Left ventricle myocardium inferior (tissue), 1 donor: ENCODE data around the gene SHISA5. TPM values are rescaled to one million over a fixed set of nuclear protein-coding genes. Genes with fewer than 3 reads are reported as not detected.

Source experiments
- DNase-seq: peaks from one replicate; pipeline ENCODE4 v3.0.0-alpha.2; 2020
- H3K27ac ChIP-seq: fragments of 200-600 bp; replicated peaks from 2 replicates; pipeline ENCODE4 v1.8.0; 2021
- H3K27me3 ChIP-seq: fragments of 200-600 bp; 2 replicates; pipeline ENCODE4 v1.8.0; 2021; ENCODE audit warnings: low read depth
- H3K36me3 ChIP-seq: fragments of 200-600 bp; 2 replicates; pipeline ENCODE4 v1.8.0; 2021
- H3K4me1 ChIP-seq: fragments of 200-600 bp; 2 replicates; pipeline ENCODE4 v1.8.0; 2021
- H3K4me3 ChIP-seq: fragments of 200-600 bp; 2 replicates; pipeline ENCODE4 v1.8.0; 2021; ENCODE audit warnings: mild to moderate bottlenecking, moderate library complexity
- H3K9me3 ChIP-seq: fragments of 200-600 bp; replicated peaks from 2 replicates; pipeline ENCODE4 v1.8.0; 2021
- CTCF ChIP-seq: fragments of 200-600 bp; IDR thresholded peaks from 2 replicates; pipeline ENCODE4 v1.8.0; 2021; ENCODE audit warnings: antibody characterized with exemption, mild to moderate bottlenecking, borderline replicate concordance
- intact Hi-C: fragments of 100-400 bp; cut with micrococcal nuclease; formaldehyde crosslinking; loops from one replicate; pipeline ENCODE4 v1.11.0; 2022
- microRNA-seq: library from miRNA; unstranded; fragments of <30 nt; microRNA quantifications from one replicate; pipeline ENCODE4 v1.2.0, GENCODE V29; 2020
- total RNA-seq: library from RNA; stranded (reverse); fragmentation: NEBNext Ultra II Directional; extraction: Animal tissue kit (Norgen Biotek cat#: 25700); gene quantifications from one replicate; pipeline ENCODE4 v1.2.1, GENCODE V29; 2021
- donor health status: DM: no; HTN: yes; CAD: no; lungs with severe emphysema.

SHISA5 gene
- total RNA-seq, 1 donor from 2014 or later, result 47.3 TPM

- intact Hi-C loops, result no loop called here
- no peak for TF ChIP-seq CTCF
- no peaks in the 10 kb centered on the region for H3K9me3 ChIP-seq
- no peaks in the 10 kb centered on the region for H3K27me3 ChIP-seq
- H3K36me3 ChIP-seq, result peaks cover 47% of the 10 kb centered on the region
- peaks cover 45% of the 10 kb centered on the region for H3K4me1 ChIP-seq
- no peak overlapping the region for H3K27ac ChIP-seq
- H3K4me3 ChIP-seq, result no peak overlapping the region
- DNase-seq, result no peak
Observed at GRCh38 chr3:48420561-48420960, 83.4 kb downstream of the SHISA5 start.

GRCh38 chr3:48419597-48419996 lies 84.4 kb downstream of the SHISA5 start:
- Histone ChIP-seq H3K27me3 (no peaks in the 10 kb centered on the region), H3K36me3 (peaks cover 57% of the 10 kb centered on the region), H3K9me3 (no peaks in the 10 kb centered on the region), H3K4me3 (no peak overlapping the region), H3K27ac (no peak overlapping the region), H3K4me1 (peaks cover 35% of the 10 kb centered on the region)
- no peak for DNase-seq
- no peak for TF ChIP-seq CTCF
- intact Hi-C loops, result no loop called here

GRCh38 chr3:48419149-48419548 lies 84.8 kb downstream of the SHISA5 start:
- no peak for DNase-seq

GRCh38 chr3:48418651-48419050 lies 85.3 kb downstream of the SHISA5 start:
- peaks cover 66% of the 10 kb centered on the region for H3K36me3 ChIP-seq

More at GRCh38 chr3:48419149-48419548, 84.8 kb downstream of the SHISA5 start:
- H3K9me3 ChIP-seq, result no peaks in the 10 kb centered on the region
- H3K36me3 ChIP-seq, result peaks cover 61% of the 10 kb centered on the region
- no peak overlapping the region for H3K4me3 ChIP-seq
- TF ChIP-seq CTCF, result no peak
- no peak overlapping the region for H3K27ac ChIP-seq
- intact Hi-C loops, result no loop called here
- H3K27me3 ChIP-seq, result no peaks in the 10 kb centered on the region
- H3K4me1 ChIP-seq, result peaks cover 31% of the 10 kb centered on the region

GRCh38 chr3:48418140-48418539 lies 85.8 kb downstream of the SHISA5 start:
- no peaks in the 10 kb centered on the region for H3K27me3 ChIP-seq
- H3K27ac ChIP-seq, result no peak overlapping the region
- H3K9me3 ChIP-seq, result no peaks in the 10 kb centered on the region
- peaks cover 21% of the 10 kb centered on the region for H3K4me1 ChIP-seq
- DNase-seq, result no peak
- no peak for TF ChIP-seq CTCF
- no peak overlapping the region for H3K4me3 ChIP-seq
- intact Hi-C loops, result no loop called here
- H3K36me3 ChIP-seq, result peaks cover 70% of the 10 kb centered on the region

More at GRCh38 chr3:48418651-48419050, 85.3 kb downstream of the SHISA5 start:
- intact Hi-C loops, result no loop called here
- Histone ChIP-seq H3K4me3 (no peak overlapping the region), H3K9me3 (no peaks in the 10 kb centered on the region), H3K27ac (no peak overlapping the region), H3K4me1 (peaks cover 26% of the 10 kb centered on the region), H3K27me3 (no peaks in the 10 kb centered on the region)
- DNase-seq, result no peak
- no peak for TF ChIP-seq CTCF

Small RNA genes lying within 50 kb of the gene (microRNA-seq; reads per million reads assigned to microRNA genes)
- not detected for gene MIR6823

Other genes starting within 250 kb of the SHISA5 start
- gene NME6, start 202.8 kb downstream of the SHISA5 start, total RNA-seq, result 20.4 TPM
- not detected for gene SPINK8, start 170.5 kb downstream of the SHISA5 start, total RNA-seq
- not detected for gene FBXW12, start 132.0 kb downstream of the SHISA5 start, total RNA-seq
- 42.6 TPM for gene PLXNB1, start 74.1 kb downstream of the SHISA5 start, total RNA-seq
- gene CCDC51, start 64.1 kb downstream of the SHISA5 start, total RNA-seq, result 13.9 TPM
- gene TMA7, start 63.9 kb downstream of the SHISA5 start, total RNA-seq, result 258 TPM
- gene ATRIP, start 57.4 kb downstream of the SHISA5 start, total RNA-seq, result 4.3 TPM
- gene PFKFB4, start 52.6 kb upstream of the SHISA5 start, total RNA-seq, result 1.5 TPM
- gene UCN2, start 59.6 kb upstream of the SHISA5 start, total RNA-seq, result 0.19 TPM
- 24.4 TPM for gene COL7A1, start 91.2 kb upstream of the SHISA5 start, total RNA-seq
- 1,000 TPM for gene UQCRC1, start 105.5 kb upstream of the SHISA5 start, total RNA-seq
- not detected for gene TMEM89, start 117.6 kb upstream of the SHISA5 start, total RNA-seq
- 12.9 TPM for gene SLC26A6, start 131.3 kb upstream of the SHISA5 start, total RNA-seq
- 0.14 TPM for gene CELSR3, start 158.7 kb upstream of the SHISA5 start, total RNA-seq
- gene NCKIPSD, start 181.7 kb upstream of the SHISA5 start, total RNA-seq, result 17.0 TPM
- 23.5 TPM for gene IP6K2, start 213.0 kb upstream of the SHISA5 start, total RNA-seq